A673 (cell line): ENCODE measurements around the gene ZFTA. TPM values are rescaled to one million over a fixed set of nuclear protein-coding genes. Genes with fewer than 3 reads are reported as not detected.

ENCODE experiments used
- BruUV-seq: library from RNA; stranded (reverse); fragments of 400-500 nt; replicated peaks from 2 replicates; lab custom pipeline; 2021; lab: Mats Ljungman, UMichigan
- CTCF ChIA-PET: fragments of 300-600 bp; sonication (Branson Sonifier 250); formaldehyde crosslinking; loops from one replicate; lab custom pipeline; 2022; ENCODE audit warnings: antibody characterized with exemption; lab: Charles Lee
- POLR2A ChIA-PET: fragments of 300-600 bp; sonication (Branson Sonifier 250); formaldehyde crosslinking; loops from one replicate; lab custom pipeline; 2022; ENCODE audit warnings: antibody characterized with exemption; ENCODE audit not compliant: low non-redundant PET; lab: Charles Lee
- DNase-seq: peaks from one replicate; pipeline ENCODE4 v3.0.0-alpha.2; 2015; ENCODE audit warnings: low spot score
- H3K27ac ChIP-seq: fragments of 200-600 bp; sonication (generic); 2 replicates; pipeline ENCODE4 v1.5.1; 2016; ENCODE audit warnings: mixed run types, low read depth, mild to moderate bottlenecking, mixed read lengths, antibody characterized with exemption, low read length; ENCODE audit not compliant: poor library complexity, severe bottlenecking
- H3K27me3 ChIP-seq: fragments of 200-600 bp; sonication (generic); replicated peaks from 2 replicates; pipeline ENCODE4 v1.6.1; 2017; ENCODE audit warnings: mixed run types, low read depth, mild to moderate bottlenecking, mixed read lengths, antibody characterized with exemption, low read length; ENCODE audit not compliant: insufficient read depth, poor library complexity
- H3K36me3 ChIP-seq: fragments of 200-600 bp; sonication (generic); 2 replicates; pipeline ENCODE4 v1.6.1; 2016; ENCODE audit warnings: mixed run types, mild to moderate bottlenecking, mixed read lengths, antibody characterized with exemption, low read length; ENCODE audit not compliant: insufficient read depth, poor library complexity, severe bottlenecking
- H3K4me1 ChIP-seq: fragments of 200-600 bp; sonication (generic); 2 replicates; pipeline ENCODE4 v1.6.1; 2017; ENCODE audit warnings: mixed run types, mild to moderate bottlenecking, mixed read lengths, antibody characterized with exemption, low read length; ENCODE audit not compliant: insufficient read depth, poor library complexity, severe bottlenecking
- H3K4me3 ChIP-seq: fragments of 200-600 bp; sonication (generic); 2 replicates; pipeline ENCODE4 v1.5.1; 2016; ENCODE audit warnings: low read depth, mixed run types, mild to moderate bottlenecking, mixed read lengths, low read length; ENCODE audit not compliant: poor library complexity, severe bottlenecking
- H3K9me3 ChIP-seq: fragments of 200-600 bp; sonication (generic); 2 replicates; pipeline ENCODE4 v1.6.1; 2016; ENCODE audit warnings: mixed run types, low read depth, mild to moderate bottlenecking, mixed read lengths, antibody characterized with exemption, low read length; ENCODE audit not compliant: poor library complexity, severe bottlenecking
- CTCF ChIP-seq: fragments of 300-800, 200-600 bp; sonication (generic); conservative IDR thresholded peaks from 2 replicates; pipeline ENCODE4 v1.5.1; 2017; ENCODE audit warnings: low read depth, mild to moderate bottlenecking, antibody characterized with exemption, low read length, moderate library complexity, mixed read lengths
- EZH2 ChIP-seq: fragments of 200-600 bp; sonication (generic); IDR thresholded peaks from 2 replicates; pipeline ENCODE4 v1.6.1; 2017; ENCODE audit warnings: borderline replicate concordance, low read depth, mild to moderate bottlenecking, mixed read lengths, antibody characterized with exemption, low read length; ENCODE audit not compliant: poor library complexity, severe bottlenecking
- intact Hi-C: fragments of 100-400 bp; cut with micrococcal nuclease; formaldehyde crosslinking; loops from one replicate; pipeline ENCODE4 v1.10.0; 2022; ENCODE audit not compliant: unreplicated experiment
- total RNA-seq: library from RNA; stranded (reverse); gene quantifications from 2 replicates; pipeline ENCODE4 v1.2.3, GENCODE V29; 2021

The ZFTA gene
- total RNA-seq, 1 experiment from 2014 or later = 36.1 TPM

- H3K27ac ChIP-seq = peak overlapping the region; percentile 74
- no TSS peak for BruUV-seq
- POLR2A ChIA-PET = interaction anchor here (0.6 kb wide), 1 partner anchor 16 kb away, joined by 6 read pairs; no protein-coding TSS in a partner anchor
- no peaks in the 10 kb centered on the region for H3K27me3 ChIP-seq
- intact Hi-C loops = loop anchor here (2.0 to 10.0 kb wide), 4 partner anchors 57 to 215 kb away; partner anchors contain the start of gene OTUB1
- CTCF ChIA-PET = no interaction called here
- H3K4me3 ChIP-seq = peak overlapping the region; percentile 63
- no peaks in the 10 kb centered on the region for H3K9me3 ChIP-seq
- TF ChIP-seq EZH2 (no peak), CTCF (no peak)
- DNase-seq = peak; percentile 57
- peaks cover 1% of the 10 kb centered on the region for H3K36me3 ChIP-seq
- peaks cover 48% of the 10 kb centered on the region for H3K4me1 ChIP-seq
These were observed 1.3 kb upstream of the ZFTA start for GRCh38 chr11:63769714-63770455.

- TF ChIP-seq EZH2 (no peak), CTCF (no peak)
- Histone ChIP-seq H3K9me3 (no peaks in the 10 kb centered on the region), H3K36me3 (peaks cover 7% of the 10 kb centered on the region), H3K27ac (peak overlapping the region; percentile 74), H3K4me3 (peak overlapping the region; percentile 63), H3K4me1 (peaks cover 52% of the 10 kb centered on the region), H3K27me3 (no peaks in the 10 kb centered on the region)
- POLR2A ChIA-PET = no interaction called here
- no TSS peak for BruUV-seq
- CTCF ChIA-PET = interaction anchor here (1.6 to 2.7 kb wide), 2 partner anchors 103 to 176 kb away, joined by 6 to 15 read pairs; no protein-coding TSS in a partner anchor
- intact Hi-C loops = loop anchor here (2.0 to 10.0 kb wide), 4 partner anchors 58 to 216 kb away; partner anchors contain the start of gene OTUB1
- DNase-seq = peak; percentile 54
These were observed 603 bp upstream of the ZFTA start for GRCh38 chr11:63769042-63769713.

GRCh38 chr11:63767565-63768236 is 874 bp downstream of the ZFTA start:
- BruUV-seq = no TSS peak
- H3K9me3 ChIP-seq = no peaks in the 10 kb centered on the region
- H3K27ac ChIP-seq = peak overlapping the region; percentile 74

More at GRCh38 chr11:63767565-63768236, 874 bp downstream of the ZFTA start:
- Histone ChIP-seq H3K36me3 (peaks cover 7% of the 10 kb centered on the region), H3K27me3 (no peaks in the 10 kb centered on the region), H3K4me3 (peak overlapping the region; percentile 63), H3K4me1 (peaks cover 66% of the 10 kb centered on the region)
- TF ChIP-seq EZH2 = no peak
- peak; percentile 88 for DNase-seq
- intact Hi-C loops = loop anchor here (2.0 to 10.0 kb wide), 4 partner anchors 60 to 217 kb away; partner anchors contain the start of gene OTUB1
- ChIA-PET POLR2A (interaction anchor here (0.6 kb wide), 1 partner anchor 124 kb away, joined by 14 read pairs; no protein-coding TSS in a partner anchor), CTCF (interaction anchor here (0.5 to 2.7 kb wide), 4 partner anchors 39 to 178 kb away, joined by 3 to 15 read pairs (median 4); no protein-coding TSS in a partner anchor)
